GM12878 (cell line): ENCODE data around the gene MSH2. TPM values are rescaled to one million over a fixed set of nuclear protein-coding genes. Genes with fewer than 3 reads are reported as not detected.

Experiments
- ATAC-seq: fragments of 200-7000 bp; cut with Tn5 transposase; 3 replicates; pipeline ENCODE4 v1.9.1; 2020; ENCODE audit warnings: mild to moderate bottlenecking, moderate library complexity
- BruUV-seq: library from RNA; stranded (reverse); fragments of 400-500 nt; replicated peaks from 2 replicates; lab custom pipeline; 2021; lab: Mats Ljungman, UMichigan
- CTCF ChIA-PET: fragments of 300-600 bp; sonication (Branson Sonifier 250); formaldehyde crosslinking; extraction: SDS; loops from one replicate; lab custom pipeline; 2021; ENCODE audit warnings: inconsistent platforms; lab: Yijun Ruan, JAX
- POLR2A ChIA-PET: fragments of 350-600 bp; formaldehyde crosslinking; extraction: SDS; loops from one replicate; lab custom pipeline; 2021; ENCODE audit warnings: inconsistent platforms; lab: Charles Lee
- RAD21 ChIA-PET: fragments of 300-600 bp; sonication (Branson Sonifier 250); formaldehyde crosslinking; loops from one replicate; lab custom pipeline; 2023; ENCODE audit warnings: antibody characterized with exemption; ENCODE audit not compliant: unreplicated experiment; lab: Charles Lee
- SMC1A ChIA-PET: fragments of 300-600 bp; sonication (Branson Sonifier 250); formaldehyde crosslinking; loops from one replicate; lab custom pipeline; 2023; ENCODE audit not compliant: unreplicated experiment, uncharacterized antibody; lab: Charles Lee
- DNase-seq: peaks from one replicate; pipeline ENCODE4 v3.0.0-alpha.2; 2011; ENCODE audit warnings: low read depth, low spot score
- FAIRE-seq: peaks from 3 replicates; lab custom pipeline; 2011; peaks lifted over from hg19 to GRCh38; lab: Jason Lieb, UNC
- H2AFZ ChIP-seq: 2 replicates; pipeline ENCODE4 v1.6.0; 2011; ENCODE audit warnings: low read depth, low read length, control low read depth; ENCODE audit not compliant: control insufficient read depth
- H3K27ac ChIP-seq: 2 replicates; pipeline ENCODE4 v1.5.1; 2011; ENCODE audit warnings: control low read depth; ENCODE audit not compliant: control insufficient read depth, insufficient read depth
- H3K27me3 ChIP-seq, 2 experiments: replicated peaks in 1 of 2; 2 replicates each; pipeline versions ENCODE4 v1.6.0 to v1.6.1; 2011; ENCODE audit warnings: low read length in 1 of 2; ENCODE audit not compliant: control insufficient read depth in 2 of 2, insufficient read depth in 2 of 2
- H3K36me3 ChIP-seq, 2 experiments: 2 replicates each; pipeline ENCODE4 v1.5.1; 2011; ENCODE audit warnings: low read length in 1 of 2; ENCODE audit not compliant: control insufficient read depth in 2 of 2, insufficient read depth in 2 of 2
- H3K4me1 ChIP-seq: 2 replicates; pipeline ENCODE4 v1.6.1; 2011; ENCODE audit warnings: mild to moderate bottlenecking, low read length, moderate library complexity, mixed read lengths; ENCODE audit not compliant: control insufficient read depth, insufficient read depth
- H3K4me2 ChIP-seq: 2 replicates; pipeline ENCODE4 v1.6.0; 2011; ENCODE audit warnings: control low read depth; ENCODE audit not compliant: control insufficient read depth, insufficient read depth
- H3K4me3 ChIP-seq: fragments of 200-600 bp; sonication (generic); 2 replicates; pipeline ENCODE4 v1.5.1; 2016
- H3K79me2 ChIP-seq: 2 replicates; pipeline ENCODE4 v1.6.0; 2011; ENCODE audit warnings: low read length; ENCODE audit not compliant: control insufficient read depth, insufficient read depth
- H3K9ac ChIP-seq: 2 replicates; pipeline ENCODE4 v1.8.0; 2011; ENCODE audit warnings: low read length, control low read depth, mixed read lengths; ENCODE audit not compliant: control insufficient read depth, insufficient read depth
- H3K9me3 ChIP-seq: replicated peaks from 3 replicates; pipeline ENCODE4 v1.5.1; 2011; ENCODE audit warnings: mild to moderate bottlenecking, low read length; ENCODE audit not compliant: control insufficient read depth, insufficient read depth
- H4K20me1 ChIP-seq: 2 replicates; pipeline ENCODE4 v1.6.0; 2011; ENCODE audit not compliant: control insufficient read depth, insufficient read depth
- CBFB ChIP-seq: IDR thresholded peaks from 2 replicates; pipeline ENCODE4 v1.6.1; 2016; ENCODE audit warnings: antibody characterized with exemption, low read depth
- ETV6 ChIP-seq, 2 experiments: fragments of 450-650 bp in 1 of 2; IDR thresholded peaks in 1 of 2; conservative IDR thresholded peaks in 1 of 2; 2 replicates each; pipeline ENCODE4 v1.6.1; 2014; ENCODE audit warnings: antibody characterized with exemption in 1 of 2, borderline replicate concordance in 1 of 2, low read depth in 1 of 2, mild to moderate bottlenecking in 1 of 2, moderate library complexity in 1 of 2
- IKZF1 ChIP-seq: fragments of 450-650 bp; conservative IDR thresholded peaks from 2 replicates; pipeline ENCODE4 v1.6.1; 2017; ENCODE audit warnings: antibody characterized with exemption, mild to moderate bottlenecking
- NFYA ChIP-seq: IDR thresholded peaks from 2 replicates; pipeline ENCODE4 v1.6.1; 2011; ENCODE audit warnings: low read depth, mild to moderate bottlenecking, low read length, improper control_type of control experiment, borderline replicate concordance
- RUNX3 ChIP-seq: IDR thresholded peaks from 2 replicates; pipeline ENCODE4 v1.6.1; 2012; ENCODE audit warnings: low read length, inconsistent platforms
- SMC3 ChIP-seq: IDR thresholded peaks from 2 replicates; pipeline ENCODE4 v1.6.1; 2011; ENCODE audit warnings: low read length, improper control_type of control experiment, borderline replicate concordance
- TCF3 ChIP-seq: IDR thresholded peaks from 2 replicates; pipeline ENCODE4 v1.6.1; 2012; ENCODE audit warnings: low read depth, mild to moderate bottlenecking, low read length, borderline replicate concordance; ENCODE audit not compliant: insufficient read depth
- WGBS: methylation state at CpG from one replicate; pipeline ENCODE4 v1.1.6; 2016; ENCODE audit warnings: low lambda C conversion rate; ENCODE audit not compliant: insufficient replicate concordance, insufficient coverage; ENCODE audit errors: missing lambda C conversion rate; 5-methylcytosine and 5-hydroxymethylcytosine counted together
- in situ Hi-C: fragments of 300-500 bp; cut with MboI; formaldehyde crosslinking; loops from 9 replicates; pipeline ENCODE4 v1.14.3; 2018; ENCODE audit warnings: mixed read lengths
- intact Hi-C: fragments of 100-400 bp; cut with micrococcal nuclease; formaldehyde crosslinking; loops from one replicate; pipeline ENCODE4 v1.14.2; 2022; ENCODE audit not compliant: unreplicated experiment
- polyA plus RNA-seq, 11 experiments: library from polyadenylated mRNA; depleted of rRNA in 4 of 11; unstranded in 6 of 11; stranded (reverse) in 5 of 11; fragments of >200 nt; fragmentation: Nextera tagmentation in 4 of 11; fragmentation: Illumina TruSeq in 1 of 11; extraction: Ambion mirVana in 4 of 11; extraction: Trizol in 1 of 11; gene quantifications; 1 replicate in 1 of 11; 2 replicates in 10 of 11; pipeline versions ENCODE4 v1.2.1 to v1.2.3, GENCODE V29; 2011 to 2016; ENCODE audit warnings: inconsistent platforms in 2 of 11, missing spikeins in 2 of 11, low read depth in 1 of 11
- total RNA-seq, 4 experiments: library from RNA; depleted of rRNA in 3 of 4; stranded (reverse); fragments of >200 nt in 3 of 4; fragmentation: Illumina TruSeq in 1 of 4; extraction: Trizol in 1 of 4; gene quantifications; 2 replicates each; pipeline versions ENCODE4 v1.2.1 to v1.2.3, GENCODE V29; 2013 to 2021

Gene MSH2
- total and polyA plus RNA-seq, 10 of the 15 experiments (the other 5 are each of a cell fraction or from before 2014, with no cell fraction given) = 24.3 to 94.4 (median 55.5) TPM

DNA sequence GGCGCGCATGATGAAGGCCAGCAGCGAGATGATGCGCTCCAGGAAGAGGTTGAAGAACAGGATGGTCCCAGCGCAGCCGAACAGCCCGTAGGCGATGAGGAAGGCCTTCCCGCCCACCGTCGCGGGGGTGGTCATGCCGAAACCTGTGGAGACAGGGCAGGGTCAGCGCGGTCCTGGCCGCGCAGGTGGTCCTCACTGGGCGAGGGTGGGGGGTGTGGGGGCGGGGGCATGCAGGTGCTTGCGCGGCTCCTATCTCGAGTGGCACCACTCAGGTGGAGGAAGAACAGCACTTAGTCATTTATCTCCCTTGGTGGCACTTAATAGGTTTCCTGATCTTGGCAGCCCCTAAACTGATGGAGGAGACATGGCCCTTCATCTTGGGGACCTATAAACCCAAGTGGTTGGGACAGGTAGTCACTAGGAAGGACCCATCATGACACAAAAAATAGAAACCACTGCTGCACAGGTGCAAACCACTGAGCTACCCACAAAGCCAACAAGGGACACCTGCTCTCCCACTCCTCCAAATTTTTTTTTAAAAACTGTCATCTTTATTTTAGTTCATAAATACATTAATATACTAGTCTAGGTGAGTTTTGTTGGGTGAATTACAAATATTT is 118.8 kb downstream of the MSH2 start:
- Histone ChIP-seq H3K9me3 (no peaks in the 10 kb centered on the region), H3K4me3 (peak overlapping the region; percentile 69; the same call in 1 of the 2 replicates), H2AFZ (peak overlapping the region; percentile 96), H3K36me3 (no peaks in the 10 kb centered on the region), H3K9ac (peak overlapping the region; percentile 65; the same call in 1 of the 2 replicates), H3K4me2 (peak overlapping the region; percentile 97), H3K27me3 (no peaks in the 10 kb centered on the region; a peak in 1 of 4 replicates), H4K20me1 (no peaks in the 10 kb centered on the region), H3K4me1 (peaks cover 15% of the 10 kb centered on the region), H3K27ac (no peak overlapping the region), H3K79me2 (no peaks in the 10 kb centered on the region)
- RAD21 ChIA-PET = interaction anchor here (1.7 kb wide), 1 partner anchor 245 kb away, joined by 7 read pairs; no protein-coding TSS in a partner anchor
- SMC1A ChIA-PET = interaction anchor here (1.0 to 1.8 kb wide), 3 partner anchors 16 to 246 kb away, joined by 3 to 4 read pairs (median 4); no protein-coding TSS in a partner anchor
- in situ Hi-C loops (no loop called here), intact Hi-C loops (loop anchor here (2.0 kb wide), 1 partner anchor 247 kb away; no protein-coding TSS in a partner anchor)
- no TSS peak for BruUV-seq
- ATAC-seq (peak; percentile 7; the same call in 1 of the 3 replicates), FAIRE-seq (no peak), DNase-seq (no peak)
- POLR2A ChIA-PET = interaction anchor here (0.6 to 0.7 kb wide), 2 partner anchors 214 to 237 kb away, joined by 3 read pairs; no protein-coding TSS in a partner anchor
- CTCF ChIA-PET = interaction anchor here (0.5 to 3.6 kb wide), 4 partner anchors 21 to 248 kb away, joined by 3 to 21 read pairs (median 6); no protein-coding TSS in a partner anchor
- TF ChIP-seq NFYA (no peak), TCF3 (0 out of 2 replicates have a peak, but pooled peaks have one; percentile 29), RUNX3 (0 out of 2 replicates have a peak, but pooled peaks have one; percentile 7), IKZF1 (no peak)
- 0% methylated on average over 18 of the region's 22 CpGs for WGBS

GRCh38 chr2:47525167-47525566 is 122.2 kb downstream of the MSH2 start:
- intact Hi-C loops (no loop called here), in situ Hi-C loops (no loop called here)
- DNase-seq = no peak
- Histone ChIP-seq H4K20me1 (no peaks in the 10 kb centered on the region; the same call in 1 of the 2 replicates), H2AFZ (no peak overlapping the region), H3K36me3 (no peaks in the 10 kb centered on the region), H3K9ac (no peak overlapping the region), H3K27ac (no peak overlapping the region), H3K4me3 (no peak overlapping the region), H3K4me1 (peaks cover 12% of the 10 kb centered on the region), H3K9me3 (no peaks in the 10 kb centered on the region), H3K27me3 (no peaks in the 10 kb centered on the region; a peak in 1 of 4 replicates), H3K79me2 (no peaks in the 10 kb centered on the region), H3K4me2 (no peak overlapping the region)
- no peak for ATAC-seq
- CTCF ChIA-PET = interaction anchor here (1.8 to 2.1 kb wide), 2 partner anchors 88 to 242 kb away, joined by 5 to 9 read pairs; no protein-coding TSS in a partner anchor
- BruUV-seq = no TSS peak
- POLR2A ChIA-PET = no interaction called here
- TF ChIP-seq ETV6 (conservative IDR thresholded peaks at IDR 0.05 in 1 of 2, IDR thresholded peaks at IDR 0.05 in 1 of 2; ENCODE audit: borderline replicate concordance in 1 of 2, low read depth in 1 of 2) (no peak), SMC3 (no peak), CBFB (no peak)
- SMC1A ChIA-PET = no interaction called here
- RAD21 ChIA-PET = interaction anchor here (2.3 kb wide), 1 partner anchor 243 kb away, joined by 11 read pairs; no protein-coding TSS in a partner anchor
- WGBS = 94% methylated on average over 4 of the region's 4 CpGs
- FAIRE-seq = no peak
